GM12891 (cell line): ENCODE measurements around the gene TPBG.

Source experiments
- DNase-seq: peaks from one replicate; pipeline ENCODE4 v3.0.0; 2011; ENCODE audit warnings: low spot score; ENCODE audit not compliant: insufficient read length
- FAIRE-seq: peaks from 2 replicates; lab custom pipeline; 2011; peaks lifted over from hg19 to GRCh38; lab: Jason Lieb, UNC
- PAX5 ChIP-seq: IDR thresholded peaks from 2 replicates; pipeline ENCODE4 v1.6.1; 2011; ENCODE audit warnings: low read length, moderate library complexity, mild to moderate bottlenecking; ENCODE audit not compliant: insufficient read depth, severe bottlenecking
- POLR2A ChIP-seq: IDR thresholded peaks from 2 replicates; pipeline ENCODE4 v1.6.1; 2011; ENCODE audit warnings: low read depth, low read length, control low read depth
- POLR2AphosphoS5 ChIP-seq: IDR thresholded peaks from 2 replicates; pipeline ENCODE4 v1.6.1; 2011; ENCODE audit warnings: low read depth, low read length, control low read depth
- POU2F2 ChIP-seq: IDR thresholded peaks from 2 replicates; pipeline ENCODE4 v1.6.1; 2011; ENCODE audit warnings: low read depth, mild to moderate bottlenecking, control low read depth, low read length, moderate library complexity
- SPI1 ChIP-seq: IDR thresholded peaks from 2 replicates; pipeline ENCODE4 v1.6.1; 2011; ENCODE audit warnings: low read depth, low read length, control low read depth
- TAF1 ChIP-seq: IDR thresholded peaks from 2 replicates; pipeline ENCODE4 v1.6.1; 2011; ENCODE audit warnings: low read depth, low read length, control low read depth

The TPBG gene

GRCh38 chr6:82410151-82410648 lies 46.6 kb downstream of the TPBG start:
- TF ChIP-seq POLR2A: no peak
- no peak for TF ChIP-seq TAF1
- no peak for TF ChIP-seq PAX5
- TF ChIP-seq POU2F2: no peak
- TF ChIP-seq POLR2AphosphoS5: no peak
- TF ChIP-seq SPI1: no peak
- DNase-seq (no peak), FAIRE-seq (no peak)

- no peak for DNase-seq
- no peak for FAIRE-seq
- TF ChIP-seq SPI1 (no peak), POU2F2 (no peak), POLR2A (no peak), TAF1 (no peak), POLR2AphosphoS5 (no peak), PAX5 (no peak)
These were observed 50.3 kb downstream of the TPBG start for GRCh38 chr6:82413868-82414267.

DNA sequence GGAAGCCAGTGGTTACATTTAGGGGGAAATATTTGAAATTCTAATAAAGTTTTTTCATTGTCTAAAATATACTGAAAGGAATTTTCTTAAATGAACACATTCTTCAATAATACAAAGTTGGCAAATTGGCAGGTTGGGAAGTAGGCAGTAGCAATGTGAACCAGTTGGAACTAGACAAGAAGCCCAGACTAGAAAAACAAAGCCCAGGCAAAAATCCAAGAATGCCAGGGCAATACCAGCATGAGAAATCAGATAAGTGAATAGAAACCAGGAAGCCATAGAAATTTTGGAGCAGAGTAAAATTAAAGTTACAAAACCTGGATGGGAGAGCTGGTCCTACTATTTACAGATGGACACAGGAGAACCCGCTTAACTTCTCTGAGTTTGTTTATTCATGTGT lies 52.2 kb downstream of the TPBG start:
- FAIRE-seq: no peak
- DNase-seq: no peak
- no peak for TF ChIP-seq TAF1
- TF ChIP-seq POLR2AphosphoS5: no peak
- TF ChIP-seq POU2F2: no peak
- no peak for TF ChIP-seq POLR2A
- no peak for TF ChIP-seq SPI1
- no peak for TF ChIP-seq PAX5

GRCh38 chr6:82416346-82416745 lies 52.7 kb downstream of the TPBG start:
- DNase-seq (no peak), FAIRE-seq (no peak)
- TF ChIP-seq POLR2A: no peak
- no peak for TF ChIP-seq PAX5
- TF ChIP-seq POLR2AphosphoS5: no peak
- no peak for TF ChIP-seq TAF1
- TF ChIP-seq POU2F2: no peak
- no peak for TF ChIP-seq SPI1
